Right ventricle myocardium superior (tissue), 1 donor: Measurements from ENCODE around the gene RTP3. TPM values are rescaled to one million over a fixed set of nuclear protein-coding genes. Genes with fewer than 3 reads are reported as not detected.
"Not testable (repeated sequence)": the region's sequence is repeated elsewhere in the genome, so short reads cannot be mapped to it uniquely, and the experiment has no call there.

Source experiments
- ATAC-seq: fragments of 200-7000 bp; cut with Tn5 transposase; one replicate; pipeline ENCODE4 v1.9.1; 2020; ENCODE audit warnings: mild to moderate bottlenecking; ENCODE audit not compliant: poor library complexity
- DNase-seq: peaks from one replicate; pipeline ENCODE4 v3.0.0-alpha.2; 2020
- intact Hi-C: fragments of 100-400 bp; cut with DNase I; formaldehyde crosslinking; loops from one replicate; pipeline ENCODE4 v1.11.2; 2022
- total RNA-seq: library from RNA; stranded (reverse); fragmentation: NEBNext Ultra II Directional; extraction: Animal tissue kit (Norgen Biotek cat#: 25700); gene quantifications from one replicate; pipeline ENCODE4 v1.2.1, GENCODE V29; 2021
- donor health status: DM: no; HTN: yes; CAD: no; lungs with severe emphysema.

The RTP3 gene
- total RNA-seq, 1 donor from 2014 or later, result not detected

GRCh38 chr3:46506526-46506925, 8.8 kb downstream of the RTP3 start:
- intact Hi-C loops, result no loop called here
- DNase-seq (no peak), ATAC-seq (no peak)

GRCh38 chr3:46508850-46509591, 11.2 kb downstream of the RTP3 start:
- intact Hi-C loops, result no loop called here
- ATAC-seq (no peak), DNase-seq (no peak)

- no peak for ATAC-seq
- intact Hi-C loops, result no loop called here
- DNase-seq, result no peak
These were observed 11.9 kb downstream of the RTP3 start for GRCh38 chr3:46509661-46510187.

GRCh38 chr3:46512191-46512749, 14.5 kb downstream of the RTP3 start:
- ATAC-seq, result no peak
- DNase-seq, result no peak
- intact Hi-C loops, result no loop called here

GRCh38 chr3:46516521-46516920, 18.7 kb downstream of the RTP3 start:
- ATAC-seq, result peak; percentile 23
- intact Hi-C loops, result no loop called here
- DNase-seq, result no peak

GRCh38 chr3:46517016-46517783, 19.4 kb downstream of the RTP3 start:
- intact Hi-C loops, result no loop called here
- ATAC-seq (no peak), DNase-seq (no peak)

GRCh38 chr3:46517784-46518181, 20.0 kb downstream of the RTP3 start:
- intact Hi-C loops, result no loop called here
- DNase-seq (no peak), ATAC-seq (no peak)

- intact Hi-C loops, result no loop called here
- ATAC-seq (no peak), DNase-seq (no peak)
These were observed 22.2 kb downstream of the RTP3 start for GRCh38 chr3:46519952-46520351.

GRCh38 chr3:46520531-46520930, 22.8 kb downstream of the RTP3 start:
- ATAC-seq (no peak), DNase-seq (no peak)
- intact Hi-C loops, result no loop called here

- DNase-seq (no peak), ATAC-seq (no peak)
- intact Hi-C loops, result no loop called here
These were observed 23.3 kb downstream of the RTP3 start for GRCh38 chr3:46521096-46521495.

- ATAC-seq, DNase-seq, intact Hi-C loops: not testable (repeated sequence)
These were observed 24.4 kb downstream of the RTP3 start for GRCh38 chr3:46522201-46522600.

GRCh38 chr3:46523556-46523955, 25.8 kb downstream of the RTP3 start:
- intact Hi-C loops, result no loop called here
- ATAC-seq, result no peak
- DNase-seq, result no peak

- ATAC-seq, result peak; percentile 30
- intact Hi-C loops, result no loop called here
- DNase-seq, result no peak
These were observed 26.2 kb downstream of the RTP3 start for GRCh38 chr3:46524008-46524407.

- DNase-seq (no peak), ATAC-seq (no peak)
- intact Hi-C loops, result no loop called here
These were observed 27.1 kb downstream of the RTP3 start for GRCh38 chr3:46524832-46525231.

- ATAC-seq (no peak), DNase-seq (no peak)
- intact Hi-C loops, result no loop called here
These were observed 29.5 kb downstream of the RTP3 start for GRCh38 chr3:46527239-46527638.

- DNase-seq, result no peak
- no peak for ATAC-seq
- intact Hi-C loops, result no loop called here
These were observed 35.3 kb downstream of the RTP3 start for GRCh38 chr3:46533091-46533490.

GRCh38 chr3:46535746-46536145, 38.0 kb downstream of the RTP3 start:
- DNase-seq (no peak), ATAC-seq (no peak)
- intact Hi-C loops, result no loop called here

- no peak for DNase-seq
- no peak for ATAC-seq
- intact Hi-C loops, result no loop called here
These were observed 39.0 kb downstream of the RTP3 start for GRCh38 chr3:46536758-46537157.

- intact Hi-C loops, result no loop called here
- ATAC-seq, result no peak
These were observed 39.5 kb downstream of the RTP3 start for GRCh38 chr3:46537316-46537715.

GRCh38 chr3:46537779-46538178, 40.0 kb downstream of the RTP3 start:
- ATAC-seq, result no peak
- DNase-seq, result no peak
- intact Hi-C loops, result no loop called here

More at GRCh38 chr3:46537316-46537715, 39.5 kb downstream of the RTP3 start:
- DNase-seq, result no peak
